Fibroblast of the aortic adventitia (primary cell): ENCODE measurements around the gene BAD. TPM values are rescaled to one million over a fixed set of nuclear protein-coding genes. Genes with fewer than 3 reads are reported as not detected.

Experiments used
- DNase-seq: peaks from one replicate; pipeline ENCODE4 v3.0.0-alpha.2; 2010; ENCODE audit warnings: low read depth
- H3K4me3 ChIP-seq: 2 replicates; pipeline ENCODE4 v1.5.1; 2011; ENCODE audit warnings: low read depth, mild to moderate bottlenecking, control low read depth, low read length, moderate library complexity
- total RNA-seq: library from RNA; depleted of rRNA; stranded (reverse); fragments of >200 nt; gene quantifications from 2 replicates; pipeline ENCODE4 v1.2.3, GENCODE V29; 2012; ENCODE audit warnings: low replicate concordance
- TF ChIP-seq, protein P1 (sequence below): IDR thresholded peaks from 2 replicates; pipeline ENCODE4 v1.5.1; 2011; ENCODE audit warnings: mild to moderate bottlenecking, low read length, control low read depth, inconsistent platforms; ENCODE audit not compliant: insufficient read depth

BAD gene
- total RNA-seq, 1 donor = 69.6 TPM

GRCh38 chr11:64264371-64264852 is 20.1 kb downstream of the BAD start:
- DNase-seq = no peak
- TF ChIP-seq, protein P1, sequence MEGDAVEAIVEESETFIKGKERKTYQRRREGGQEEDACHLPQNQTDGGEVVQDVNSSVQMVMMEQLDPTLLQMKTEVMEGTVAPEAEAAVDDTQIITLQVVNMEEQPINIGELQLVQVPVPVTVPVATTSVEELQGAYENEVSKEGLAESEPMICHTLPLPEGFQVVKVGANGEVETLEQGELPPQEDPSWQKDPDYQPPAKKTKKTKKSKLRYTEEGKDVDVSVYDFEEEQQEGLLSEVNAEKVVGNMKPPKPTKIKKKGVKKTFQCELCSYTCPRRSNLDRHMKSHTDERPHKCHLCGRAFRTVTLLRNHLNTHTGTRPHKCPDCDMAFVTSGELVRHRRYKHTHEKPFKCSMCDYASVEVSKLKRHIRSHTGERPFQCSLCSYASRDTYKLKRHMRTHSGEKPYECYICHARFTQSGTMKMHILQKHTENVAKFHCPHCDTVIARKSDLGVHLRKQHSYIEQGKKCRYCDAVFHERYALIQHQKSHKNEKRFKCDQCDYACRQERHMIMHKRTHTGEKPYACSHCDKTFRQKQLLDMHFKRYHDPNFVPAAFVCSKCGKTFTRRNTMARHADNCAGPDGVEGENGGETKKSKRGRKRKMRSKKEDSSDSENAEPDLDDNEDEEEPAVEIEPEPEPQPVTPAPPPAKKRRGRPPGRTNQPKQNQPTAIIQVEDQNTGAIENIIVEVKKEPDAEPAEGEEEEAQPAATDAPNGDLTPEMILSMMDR = no peak
- no peak overlapping the region for H3K4me3 ChIP-seq

GRCh38 chr11:64263947-64264317 is 20.5 kb downstream of the BAD start:
- no peak overlapping the region for H3K4me3 ChIP-seq
- no peak for DNase-seq

GRCh38 chr11:64263021-64263946 is 21.2 kb downstream of the BAD start:
- no peak for DNase-seq
- H3K4me3 ChIP-seq = no peak overlapping the region
- TF ChIP-seq, protein P1 = no peak

More at GRCh38 chr11:64263947-64264317, 20.5 kb downstream of the BAD start:
- TF ChIP-seq, protein P1 = no peak

DNA sequence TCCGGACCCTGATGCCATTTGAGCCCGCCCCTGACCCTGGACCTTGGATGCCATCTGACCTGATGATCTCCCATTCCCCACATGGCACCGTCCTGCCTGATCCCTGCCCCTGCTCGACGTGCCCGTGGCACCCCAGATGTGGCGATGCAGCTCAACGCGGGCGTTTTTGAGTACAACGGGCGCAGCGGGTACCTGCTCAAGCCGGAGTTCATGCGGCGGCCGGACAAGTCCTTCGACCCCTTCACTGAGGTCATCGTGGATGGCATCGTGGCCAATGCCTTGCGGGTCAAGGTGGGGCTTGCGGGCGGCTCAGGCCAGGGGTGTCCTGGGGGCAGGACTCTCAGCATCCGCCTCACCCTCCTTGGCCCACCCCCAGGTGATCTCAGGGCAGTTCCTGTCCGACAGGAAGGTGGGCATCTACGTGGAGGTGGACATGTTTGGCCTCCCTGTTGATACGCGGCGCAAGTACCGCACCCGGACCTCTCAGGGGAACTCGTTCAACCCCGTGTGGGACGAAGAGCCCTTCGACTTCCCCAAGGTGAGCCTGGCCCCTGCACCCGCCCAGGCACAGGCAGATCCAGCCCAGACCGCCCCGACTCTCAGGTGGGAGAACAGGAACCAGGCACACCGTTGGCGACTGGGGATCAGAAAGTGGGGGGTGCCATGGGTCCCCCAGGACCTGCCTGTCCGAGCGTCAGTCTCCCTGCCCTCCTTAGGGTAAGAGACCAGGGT is 22.0 kb downstream of the BAD start:
- no peak overlapping the region for H3K4me3 ChIP-seq
- DNase-seq = no peak
- TF ChIP-seq, protein P1 = no peak

DNA sequence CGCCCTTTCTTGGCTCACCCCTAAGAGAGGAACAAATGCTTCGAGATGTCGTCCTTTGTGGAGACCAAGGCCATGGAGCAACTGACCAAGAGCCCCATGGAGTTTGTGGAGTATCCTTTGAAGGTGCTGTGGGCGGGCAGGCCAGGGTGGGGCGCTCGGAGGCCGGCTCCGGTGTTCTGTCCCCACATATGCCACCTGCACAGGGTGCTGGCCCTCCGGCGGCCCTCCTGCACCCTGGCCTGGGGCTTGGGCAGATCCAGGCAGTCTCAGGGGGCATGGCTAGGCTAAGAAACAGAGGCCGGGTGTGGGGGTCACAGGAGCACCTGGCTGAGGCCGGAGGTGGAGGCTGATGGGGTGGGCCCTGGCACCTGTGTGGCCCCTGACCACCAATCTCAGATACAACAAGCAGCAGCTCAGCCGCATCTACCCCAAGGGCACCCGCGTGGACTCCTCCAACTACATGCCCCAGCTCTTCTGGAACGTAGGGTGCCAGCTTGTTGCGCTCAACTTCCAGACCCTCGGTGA is 22.8 kb downstream of the BAD start:
- no peak for DNase-seq

DNA sequence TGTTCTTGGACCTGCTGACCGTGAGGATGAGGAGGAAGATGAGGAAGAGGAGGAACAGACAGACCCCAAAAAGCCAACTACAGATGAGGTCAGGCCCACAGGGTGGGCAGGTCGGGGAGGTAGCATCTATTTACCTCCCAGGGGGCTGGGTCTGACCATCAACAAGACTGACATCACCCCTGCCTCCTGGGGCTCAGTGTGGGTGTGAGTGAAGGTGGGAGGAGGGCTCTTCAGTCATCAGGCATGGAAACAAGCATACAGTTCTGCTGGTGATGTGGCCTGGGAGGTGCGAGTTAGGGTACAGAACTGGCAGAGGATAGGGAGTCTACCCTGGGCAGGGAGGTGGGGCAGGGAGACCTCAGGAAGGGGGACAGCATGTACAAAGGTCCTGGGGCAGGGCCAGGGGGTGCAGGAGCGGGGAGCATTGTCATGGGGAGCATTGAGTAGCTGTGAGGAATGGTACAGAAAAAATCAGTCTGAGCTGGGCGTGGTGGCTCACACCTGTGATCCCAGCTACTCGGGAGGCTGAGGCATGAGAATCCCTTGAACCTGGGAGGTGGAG is 24.2 kb downstream of the BAD start:
- no peak overlapping the region for H3K4me3 ChIP-seq
- DNase-seq = no peak
- TF ChIP-seq, protein P1 = no peak

More for the DNA sequence above, 22.8 kb downstream of the BAD start:
- no peak overlapping the region for H3K4me3 ChIP-seq
- TF ChIP-seq, protein P1 = no peak
